Central memory CD8-positive, alpha-beta T cell (primary cell): ENCODE results near the gene SLC19A1.

Experiments
- ATAC-seq: fragments of 150-1000 bp; cut with Tn5 transposase; replicated peaks from 2 replicates; pipeline ENCODE4 v1.10.0; 2022; ENCODE audit warnings: mild to moderate bottlenecking, moderate FRiP score, moderate number of reproducible peaks; ENCODE audit not compliant: poor library complexity, severe bottlenecking; ENCODE audit errors: extremely low read depth
- DNase-seq, 2 donors: peaks; one replicate each; pipeline ENCODE4 v3.0.0; 2021; ENCODE audit warnings: low spot score in 2 of 2
- H3K27ac Mint-ChIP-seq: one replicate; pipeline ENCODE4 v1.8.0; 2022; ENCODE audit warnings: low read depth, mild to moderate bottlenecking, moderate library complexity, mixed read lengths
- H3K27me3 Mint-ChIP-seq: one replicate; pipeline ENCODE4 v1.8.0; 2022; ENCODE audit warnings: mixed read lengths
- H3K36me3 Mint-ChIP-seq: one replicate; pipeline ENCODE4 v1.8.0; 2022; ENCODE audit warnings: mild to moderate bottlenecking, moderate library complexity, mixed read lengths; ENCODE audit not compliant: insufficient read depth
- H3K4me1 Mint-ChIP-seq: one replicate; pipeline ENCODE4 v1.8.0; 2022; ENCODE audit warnings: mixed read lengths
- H3K4me3 Mint-ChIP-seq: one replicate; pipeline ENCODE4 v1.8.0; 2022; ENCODE audit warnings: mild to moderate bottlenecking, moderate library complexity, mixed read lengths
- H3K9me3 Mint-ChIP-seq: one replicate; pipeline ENCODE4 v1.8.0; 2022; ENCODE audit warnings: mixed read lengths

The SLC19A1 gene

DNA sequence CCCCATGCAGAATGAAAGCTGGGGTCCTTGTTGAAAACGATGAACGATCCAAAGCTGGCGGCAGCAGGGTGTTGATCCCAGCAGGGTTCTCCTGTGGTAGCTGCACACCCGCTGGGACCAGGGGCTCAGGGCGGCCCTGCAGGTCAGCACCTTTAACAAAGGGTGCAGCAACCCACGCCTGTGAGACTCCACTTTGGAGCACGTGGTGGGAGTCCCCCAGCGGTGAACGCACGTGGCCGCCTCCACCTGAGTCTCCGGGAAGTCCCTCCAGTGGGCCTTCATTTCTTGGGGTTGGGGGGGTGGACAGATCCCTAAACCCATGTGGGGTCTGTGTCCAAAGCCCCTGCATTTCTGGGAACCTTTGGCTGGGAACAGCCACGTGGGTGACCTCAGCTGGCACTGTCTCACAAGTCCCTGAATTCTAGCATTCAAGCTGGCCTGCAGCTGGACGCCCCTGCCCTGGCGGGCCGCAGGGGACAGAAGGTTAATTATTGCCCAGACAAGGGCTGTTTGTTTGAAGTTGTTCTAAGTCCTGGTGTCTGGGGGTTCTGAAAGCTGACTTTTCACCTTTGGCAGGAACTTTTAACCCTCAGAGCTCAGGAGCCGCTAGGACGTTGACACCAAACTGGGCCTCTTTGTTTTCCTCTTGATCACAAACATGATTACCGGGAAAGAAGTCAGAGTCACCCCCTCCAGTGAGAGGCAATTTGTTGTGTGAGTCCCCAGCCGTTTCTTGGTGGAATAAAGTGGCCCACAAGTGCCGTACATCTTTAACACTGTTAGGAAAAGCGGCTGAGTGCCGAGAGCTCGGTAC, 72.8 kb downstream of the SLC19A1 start:
- Mint-ChIP-seq H3K9me3 (no peaks in the 10 kb centered on the region), H3K27me3 (peaks cover 27% of the 10 kb centered on the region), H3K4me1 (no peaks in the 10 kb centered on the region), H3K4me3 (no peak overlapping the region), H3K27ac (no peak overlapping the region), H3K36me3 (no peaks in the 10 kb centered on the region)
- no peak for ATAC-seq
- no peak for DNase-seq

- ATAC-seq = no peak
- Mint-ChIP-seq H3K27me3 (peaks cover 33% of the 10 kb centered on the region), H3K4me3 (no peak overlapping the region), H3K36me3 (no peaks in the 10 kb centered on the region), H3K9me3 (no peaks in the 10 kb centered on the region), H3K4me1 (no peaks in the 10 kb centered on the region), H3K27ac (no peak overlapping the region)
- DNase-seq = no peak
Measured at GRCh38 chr21:45468971-45469272, 73.3 kb downstream of the SLC19A1 start.

DNA sequence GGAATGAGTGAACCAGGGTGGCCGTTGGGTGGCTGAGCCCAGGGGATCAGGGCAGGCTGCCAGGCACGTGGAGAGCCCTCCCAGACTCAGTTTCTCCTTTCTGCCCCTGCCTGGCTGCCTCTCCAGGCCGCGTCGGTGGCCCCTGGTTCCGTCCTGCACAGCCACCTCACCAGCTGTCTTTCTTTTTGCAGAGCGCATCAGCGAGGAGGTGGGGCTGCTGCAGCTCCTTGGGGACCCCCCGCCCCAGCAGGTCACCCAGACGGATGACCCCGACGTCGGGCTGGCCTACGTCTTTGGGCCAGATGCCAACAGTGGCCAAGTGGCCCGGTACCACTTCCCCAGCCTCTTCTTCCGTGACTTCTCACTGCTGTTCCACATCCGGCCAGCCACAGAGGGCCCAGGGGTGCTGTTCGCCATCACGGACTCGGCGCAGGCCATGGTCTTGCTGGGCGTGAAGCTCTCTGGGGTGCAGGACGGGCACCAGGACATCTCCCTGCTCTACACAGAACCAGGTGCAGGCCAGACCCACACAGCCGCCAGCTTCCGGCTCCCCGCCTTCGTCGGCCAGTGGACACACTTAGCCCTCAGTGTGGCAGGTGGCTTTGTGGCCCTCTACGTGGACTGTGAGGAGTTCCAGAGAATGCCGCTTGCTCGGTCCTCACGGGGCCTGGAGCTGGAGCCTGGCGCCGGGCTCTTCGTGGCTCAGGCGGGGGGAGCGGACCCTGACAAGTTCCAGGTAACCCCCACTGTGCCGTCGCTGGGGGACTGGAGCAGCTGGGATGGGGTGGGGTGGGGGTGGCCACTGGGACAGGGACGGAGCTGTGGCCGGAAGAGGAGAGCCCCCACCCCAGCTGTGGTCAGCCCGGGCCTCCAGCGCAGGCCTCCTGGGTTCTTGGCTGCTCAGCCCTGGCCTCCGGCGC, 73.9 kb downstream of the SLC19A1 start:
- no peaks in the 10 kb centered on the region for H3K9me3 Mint-ChIP-seq
- no peak overlapping the region for H3K27ac Mint-ChIP-seq
- H3K36me3 Mint-ChIP-seq = no peaks in the 10 kb centered on the region
- peaks cover 39% of the 10 kb centered on the region for H3K27me3 Mint-ChIP-seq
- ATAC-seq (no peak), DNase-seq (no peak)
- H3K4me3 Mint-ChIP-seq = no peak overlapping the region
- H3K4me1 Mint-ChIP-seq = no peaks in the 10 kb centered on the region

DNA sequence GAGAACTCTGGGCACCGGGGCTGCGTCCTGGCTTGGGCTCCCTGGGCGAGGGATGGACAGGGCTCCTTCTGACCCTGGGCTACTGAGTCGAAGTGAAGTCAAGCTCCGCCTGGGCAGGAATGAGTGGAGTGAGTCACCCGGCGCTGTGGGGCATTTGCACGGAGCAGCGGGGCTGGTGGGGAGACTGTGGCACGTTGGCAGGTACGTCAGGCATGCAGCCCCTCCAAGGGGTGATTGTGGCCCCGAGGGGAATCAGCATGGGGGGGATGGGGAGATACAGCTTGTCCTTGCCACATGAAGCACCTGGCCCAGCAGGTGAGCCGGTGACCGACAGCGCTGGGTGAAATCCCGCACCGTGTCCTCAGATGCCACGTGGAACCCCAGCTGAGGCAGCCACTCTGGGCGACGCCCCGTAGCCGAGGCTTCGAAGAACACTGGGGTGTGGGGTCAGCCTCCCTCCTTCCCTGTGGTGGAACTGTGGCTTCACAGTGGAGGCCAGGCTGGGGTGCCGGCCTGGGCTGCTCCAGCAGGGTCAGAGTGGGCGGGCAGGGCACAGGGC, 74.9 kb downstream of the SLC19A1 start:
- no peak overlapping the region for H3K4me3 Mint-ChIP-seq
- no peak overlapping the region for H3K27ac Mint-ChIP-seq
- no peaks in the 10 kb centered on the region for H3K9me3 Mint-ChIP-seq
- H3K4me1 Mint-ChIP-seq = no peaks in the 10 kb centered on the region
- H3K27me3 Mint-ChIP-seq = peaks cover 48% of the 10 kb centered on the region
- no peaks in the 10 kb centered on the region for H3K36me3 Mint-ChIP-seq
- ATAC-seq = no peak
- no peak for DNase-seq

DNA sequence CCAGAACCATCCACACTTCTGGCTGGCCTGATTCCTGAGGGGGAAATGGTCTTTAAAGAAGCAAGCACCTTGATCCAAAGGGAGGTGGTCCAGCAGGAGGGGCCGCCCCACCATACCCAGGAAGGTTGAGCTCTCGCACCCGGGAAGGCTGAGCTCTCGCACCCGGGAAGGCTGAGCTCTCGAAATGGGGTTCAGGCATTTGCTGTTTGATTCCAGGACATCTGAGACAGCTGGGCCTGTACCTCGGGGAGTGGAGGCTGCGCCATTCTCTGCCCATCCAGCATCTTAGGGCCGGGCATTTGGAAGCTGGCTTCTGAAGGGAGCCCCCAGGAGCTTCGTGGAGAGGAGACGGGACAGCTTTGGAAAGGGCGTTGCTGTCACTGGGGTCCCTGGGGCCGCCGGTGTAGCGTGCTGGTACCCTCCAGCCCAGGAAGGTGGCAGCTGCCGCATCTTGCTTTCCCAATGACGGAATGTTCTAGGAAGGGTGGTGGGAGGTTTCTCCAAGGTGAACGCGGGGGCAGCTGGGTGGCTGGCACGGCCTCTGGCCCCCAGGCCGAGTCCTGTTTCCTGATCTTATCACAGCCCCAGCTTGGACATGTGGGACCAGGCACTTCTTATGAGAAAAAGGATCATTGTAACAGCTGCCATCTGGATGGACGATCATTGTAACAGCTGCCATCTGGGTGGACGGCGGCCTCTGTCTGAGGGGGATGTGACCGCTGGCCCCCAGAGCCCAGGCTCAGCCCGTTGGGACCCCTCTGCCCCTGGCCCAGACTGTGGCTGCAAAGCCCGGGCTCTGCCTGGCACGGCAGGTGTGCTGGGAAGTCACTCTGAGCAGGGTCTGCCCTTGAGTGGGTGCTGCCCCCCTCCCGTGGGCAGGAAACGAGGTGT, 75.7 kb downstream of the SLC19A1 start:
- Mint-ChIP-seq H3K27ac (no peak overlapping the region), H3K4me1 (no peaks in the 10 kb centered on the region), H3K36me3 (no peaks in the 10 kb centered on the region), H3K4me3 (no peak overlapping the region), H3K9me3 (no peaks in the 10 kb centered on the region), H3K27me3 (peaks cover 55% of the 10 kb centered on the region)
- ATAC-seq (no peak), DNase-seq (no peak)

- no peak overlapping the region for H3K27ac Mint-ChIP-seq
- no peak overlapping the region for H3K4me3 Mint-ChIP-seq
- ATAC-seq (no peak), DNase-seq (no peak)
- H3K27me3 Mint-ChIP-seq = peaks cover 63% of the 10 kb centered on the region
- H3K4me1 Mint-ChIP-seq = no peaks in the 10 kb centered on the region
- H3K36me3 Mint-ChIP-seq = no peaks in the 10 kb centered on the region
- H3K9me3 Mint-ChIP-seq = no peaks in the 10 kb centered on the region
Measured at GRCh38 chr21:45465611-45466329, 76.5 kb downstream of the SLC19A1 start.

- DNase-seq (no peak), ATAC-seq (no peak)
- H3K4me1 Mint-ChIP-seq = no peaks in the 10 kb centered on the region
- no peaks in the 10 kb centered on the region for H3K9me3 Mint-ChIP-seq
- peaks cover 70% of the 10 kb centered on the region for H3K27me3 Mint-ChIP-seq
- H3K4me3 Mint-ChIP-seq = no peak overlapping the region
- no peak overlapping the region for H3K27ac Mint-ChIP-seq
- H3K36me3 Mint-ChIP-seq = no peaks in the 10 kb centered on the region
Measured at GRCh38 chr21:45465105-45465504, 77.1 kb downstream of the SLC19A1 start.

DNA sequence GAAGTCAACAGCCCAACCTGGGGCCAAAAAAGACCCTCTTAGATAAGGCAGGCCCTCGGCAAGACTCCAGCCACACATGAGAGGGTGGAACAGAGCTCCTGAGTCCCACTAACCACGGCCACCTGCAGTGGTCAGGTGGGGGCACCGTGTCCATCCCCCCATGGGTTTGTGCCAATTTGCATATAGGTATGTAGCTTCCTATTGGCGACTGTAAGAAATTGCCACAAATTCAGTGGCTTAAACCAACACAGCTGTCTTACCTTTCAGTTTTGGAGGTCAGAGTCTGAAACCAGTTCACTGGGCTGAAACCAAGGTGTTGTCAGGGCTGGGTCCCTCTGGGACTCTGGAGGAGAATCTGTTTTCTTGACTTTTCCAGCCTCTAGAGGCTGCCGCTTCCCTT, 77.9 kb downstream of the SLC19A1 start:
- Mint-ChIP-seq H3K9me3 (no peaks in the 10 kb centered on the region), H3K27me3 (peaks cover 72% of the 10 kb centered on the region), H3K27ac (no peak overlapping the region), H3K4me3 (no peak overlapping the region), H3K4me1 (no peaks in the 10 kb centered on the region), H3K36me3 (no peaks in the 10 kb centered on the region)
- no peak for DNase-seq
- ATAC-seq = no peak

DNA sequence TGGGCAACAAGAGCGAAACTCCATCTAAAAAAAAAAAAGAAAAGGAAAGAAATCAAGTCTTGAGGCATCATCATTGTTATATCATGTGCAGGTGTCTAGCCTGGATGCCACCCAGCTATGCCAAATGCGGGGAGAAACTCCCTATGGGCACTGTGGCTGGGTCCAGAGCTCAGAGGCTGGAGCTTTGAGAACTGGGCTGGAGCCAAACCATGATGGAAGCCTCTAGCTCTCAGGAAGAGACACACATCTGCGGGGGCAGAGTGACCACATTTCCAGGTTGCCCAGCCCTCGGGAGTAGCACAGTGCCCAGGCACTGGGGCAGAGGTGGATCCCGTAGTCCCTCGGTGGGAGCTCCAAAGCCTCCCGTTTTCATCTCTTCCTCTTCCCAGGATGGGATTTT, 78.4 kb downstream of the SLC19A1 start:
- DNase-seq = no peak
- Mint-ChIP-seq H3K27ac (no peak overlapping the region), H3K36me3 (no peaks in the 10 kb centered on the region), H3K27me3 (peaks cover 72% of the 10 kb centered on the region), H3K4me1 (no peaks in the 10 kb centered on the region), H3K4me3 (no peak overlapping the region), H3K9me3 (no peaks in the 10 kb centered on the region)
- no peak for ATAC-seq

- no peak for ATAC-seq
- Mint-ChIP-seq H3K27me3 (peaks cover 67% of the 10 kb centered on the region), H3K4me1 (no peaks in the 10 kb centered on the region), H3K9me3 (no peaks in the 10 kb centered on the region), H3K4me3 (no peak overlapping the region), H3K27ac (no peak overlapping the region), H3K36me3 (no peaks in the 10 kb centered on the region)
- no peak for DNase-seq
Measured at GRCh38 chr21:45461806-45462341, 80.4 kb downstream of the SLC19A1 start.

DNA sequence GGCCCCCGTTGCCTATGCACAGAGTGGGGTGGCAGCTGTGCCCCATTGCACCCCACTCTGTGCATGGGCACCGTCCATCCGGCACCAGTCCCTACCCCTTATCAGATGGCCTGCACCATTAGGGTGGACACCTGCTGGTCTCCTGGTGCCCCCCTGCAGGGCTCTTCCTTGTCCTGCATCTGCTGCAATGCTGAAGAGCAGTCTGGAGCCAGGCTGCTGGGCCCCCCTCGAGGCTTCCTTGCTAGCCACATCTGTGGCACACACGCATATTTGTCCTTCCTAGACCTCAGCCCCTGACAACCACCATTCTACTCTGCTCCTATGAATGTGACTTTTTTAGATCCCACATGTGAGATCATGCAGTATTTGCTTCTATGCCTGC, 80.9 kb downstream of the SLC19A1 start:
- ATAC-seq = no peak

More for the DNA sequence above, 80.9 kb downstream of the SLC19A1 start:
- H3K27me3 Mint-ChIP-seq = peaks cover 63% of the 10 kb centered on the region
- no peaks in the 10 kb centered on the region for H3K4me1 Mint-ChIP-seq
- H3K27ac Mint-ChIP-seq = no peak overlapping the region
- DNase-seq = no peak
- no peaks in the 10 kb centered on the region for H3K9me3 Mint-ChIP-seq
- H3K36me3 Mint-ChIP-seq = no peaks in the 10 kb centered on the region
- no peak overlapping the region for H3K4me3 Mint-ChIP-seq
